ENCODE results near the gene APOF. TPM values are rescaled to one million over a fixed set of nuclear protein-coding genes. Genes with fewer than 3 reads are reported as not detected.

The APOF gene
- total RNA-seq, 1 experiment from 2014 or later: 0.18 TPM

- intact Hi-C loops (cut with micrococcal nuclease; ENCODE audit: unreplicated experiment): no loop called here
- CTCF ChIA-PET: interaction anchor here (0.7 to 1.0 kb wide), 2 partner anchors 121 to 153 kb away, joined by 3 read pairs; partner anchors contain the start of gene SMARCC2
- Mint-ChIP-seq H3K9me3 (ENCODE audit: unreplicated experiment) (no peaks in the 10 kb centered on the region), H3K36me3 (ENCODE audit: insufficient read depth, unreplicated experiment) (peaks cover 60% of the 10 kb centered on the region), H3K4me1 (ENCODE audit: low read depth, unreplicated experiment) (no peaks in the 10 kb centered on the region), H3K4me3 (ENCODE audit: unreplicated experiment) (no peak overlapping the region), H3K27ac (ENCODE audit: unreplicated experiment) (no peak overlapping the region), H3K27me3 (ENCODE audit: insufficient read depth, unreplicated experiment) (no peaks in the 10 kb centered on the region)
- Histone ChIP-seq H3K36me3 (ENCODE audit: control insufficient read depth, insufficient read depth, low read length) (peaks cover 2% of the 10 kb centered on the region; the same call in 1 of the 2 replicates), H3K4me1 (peaks cover 4% of the 10 kb centered on the region; the same call in 1 of the 2 replicates), H3K27me3 (replicated peaks; ENCODE audit: control insufficient read depth, insufficient read depth, low read length) (no peaks in the 10 kb centered on the region), H3K9me3 (no peaks in the 10 kb centered on the region), H3K4me3 (ENCODE audit: low read depth, low read length) (no peak overlapping the region)
- no peak for DNase-seq
- TF ChIP-seq CTCF (IDR thresholded peaks at IDR 0.05; ENCODE audit: insufficient read depth in 1 of 2, low read depth in 1 of 2, low read length in 1 of 2, severe bottlenecking in 1 of 2, unreplicated experiment in 1 of 2): no peak
- POLR2A ChIA-PET: no interaction called here
- no TSS peak for BruUV-seq (replicated peaks)
Measured at GRCh38 chr12:56311003-56311402, 51.7 kb downstream of the APOF start.

Other genes with a start within 250 kb of the APOF start
- gene RPL41, start 246.2 kb downstream of the APOF start, total RNA-seq (2022): 3,009 and 3,051 TPM in 2 replicates
- 3.5 and 4.4 TPM in 2 replicates for gene ZC3H10, start 244.6 kb downstream of the APOF start, total RNA-seq (2022)
- 70.4 and 79.0 TPM in 2 replicates for gene ESYT1, start 234.6 kb downstream of the APOF start, total RNA-seq (2022)
- 40.5 and 44.8 TPM in 2 replicates for gene MYL6B, start 210.3 kb downstream of the APOF start, total RNA-seq (2022)
- gene MYL6, start 204.5 kb downstream of the APOF start, total RNA-seq (2022): 960 and 1,174 TPM in 2 replicates
- 89.1 and 94.8 TPM in 2 replicates for gene SMARCC2, start 173.4 kb downstream of the APOF start, total RNA-seq (2022)
- gene RNF41, start 140.9 kb downstream of the APOF start, total RNA-seq (2022): 48.0 and 53.4 TPM in 2 replicates
- gene NABP2, start 138.5 kb downstream of the APOF start, total RNA-seq (2022): 32.1 and 37.7 TPM in 2 replicates
- gene SLC39A5, start 132.8 kb downstream of the APOF start, total RNA-seq (2022): 83.1 and 110 TPM in 2 replicates
- 34.6 and 46.3 TPM in 2 replicates for gene ANKRD52, start 104.5 kb downstream of the APOF start, total RNA-seq (2022)
- gene COQ10A, start 95.9 kb downstream of the APOF start, total RNA-seq (2022): 16.7 and 18.4 TPM in 2 replicates
- gene CS, start 62.5 kb downstream of the APOF start, total RNA-seq (2022): 241 and 263 TPM in 2 replicates
- gene CNPY2, start 46.9 kb downstream of the APOF start, total RNA-seq (2022): 204 and 208 TPM in 2 replicates
- 25.7 and 30.0 TPM in 2 replicates for gene PAN2, start 28.9 kb downstream of the APOF start, total RNA-seq (2022)
- 0.48 TPM in 1 of 2 replicates, not detected in the other for gene IL23A, start 24.0 kb downstream of the APOF start, total RNA-seq (2022)
- gene STAT2, start 2.8 kb downstream of the APOF start, total RNA-seq (2022): 76.7 and 79.5 TPM in 2 replicates
- gene TIMELESS, start 86.6 kb upstream of the APOF start, total RNA-seq (2022): 40.1 and 43.2 TPM in 2 replicates
- not detected in 2 replicates for gene MIP, start 91.8 kb upstream of the APOF start, total RNA-seq (2022)
- 2.8 TPM in 2 replicates for gene SPRYD4, start 105.7 kb upstream of the APOF start, total RNA-seq (2022)
- gene GLS2, start 125.3 kb upstream of the APOF start, total RNA-seq (2022): 14.2 and 14.7 TPM in 2 replicates
- 32.5 and 39.5 TPM in 2 replicates for gene RBMS2, start 159.0 kb upstream of the APOF start, total RNA-seq (2022)